ENCODE measurements around the gene BCAS4.

The BCAS4 gene

DNA sequence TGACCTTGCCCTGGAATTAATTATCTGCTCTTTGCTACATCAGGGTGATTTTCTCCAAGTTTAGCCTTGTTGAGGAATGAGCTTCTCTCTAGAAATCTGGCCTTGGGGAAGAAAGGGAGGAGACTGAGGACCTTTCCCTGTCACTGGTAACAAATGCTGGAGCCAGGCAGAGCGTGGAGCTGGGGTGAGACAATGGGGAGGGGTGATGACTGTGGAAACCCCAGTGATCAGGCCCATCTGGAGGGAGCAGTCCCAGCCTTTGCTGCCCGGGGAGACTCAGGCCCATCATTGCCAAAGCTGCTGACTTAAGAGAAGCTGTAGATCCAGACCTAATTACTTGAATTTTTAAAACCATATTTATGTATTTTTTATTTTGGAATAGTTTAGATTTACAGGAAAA is 31.3 kb downstream of the BCAS4 start:
- no peak overlapping the region for H3K27ac ChIP-seq
- TF ChIP-seq, protein P1, sequence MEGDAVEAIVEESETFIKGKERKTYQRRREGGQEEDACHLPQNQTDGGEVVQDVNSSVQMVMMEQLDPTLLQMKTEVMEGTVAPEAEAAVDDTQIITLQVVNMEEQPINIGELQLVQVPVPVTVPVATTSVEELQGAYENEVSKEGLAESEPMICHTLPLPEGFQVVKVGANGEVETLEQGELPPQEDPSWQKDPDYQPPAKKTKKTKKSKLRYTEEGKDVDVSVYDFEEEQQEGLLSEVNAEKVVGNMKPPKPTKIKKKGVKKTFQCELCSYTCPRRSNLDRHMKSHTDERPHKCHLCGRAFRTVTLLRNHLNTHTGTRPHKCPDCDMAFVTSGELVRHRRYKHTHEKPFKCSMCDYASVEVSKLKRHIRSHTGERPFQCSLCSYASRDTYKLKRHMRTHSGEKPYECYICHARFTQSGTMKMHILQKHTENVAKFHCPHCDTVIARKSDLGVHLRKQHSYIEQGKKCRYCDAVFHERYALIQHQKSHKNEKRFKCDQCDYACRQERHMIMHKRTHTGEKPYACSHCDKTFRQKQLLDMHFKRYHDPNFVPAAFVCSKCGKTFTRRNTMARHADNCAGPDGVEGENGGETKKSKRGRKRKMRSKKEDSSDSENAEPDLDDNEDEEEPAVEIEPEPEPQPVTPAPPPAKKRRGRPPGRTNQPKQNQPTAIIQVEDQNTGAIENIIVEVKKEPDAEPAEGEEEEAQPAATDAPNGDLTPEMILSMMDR (conservative IDR thresholded peaks at IDR 0.05) = no peak

DNA sequence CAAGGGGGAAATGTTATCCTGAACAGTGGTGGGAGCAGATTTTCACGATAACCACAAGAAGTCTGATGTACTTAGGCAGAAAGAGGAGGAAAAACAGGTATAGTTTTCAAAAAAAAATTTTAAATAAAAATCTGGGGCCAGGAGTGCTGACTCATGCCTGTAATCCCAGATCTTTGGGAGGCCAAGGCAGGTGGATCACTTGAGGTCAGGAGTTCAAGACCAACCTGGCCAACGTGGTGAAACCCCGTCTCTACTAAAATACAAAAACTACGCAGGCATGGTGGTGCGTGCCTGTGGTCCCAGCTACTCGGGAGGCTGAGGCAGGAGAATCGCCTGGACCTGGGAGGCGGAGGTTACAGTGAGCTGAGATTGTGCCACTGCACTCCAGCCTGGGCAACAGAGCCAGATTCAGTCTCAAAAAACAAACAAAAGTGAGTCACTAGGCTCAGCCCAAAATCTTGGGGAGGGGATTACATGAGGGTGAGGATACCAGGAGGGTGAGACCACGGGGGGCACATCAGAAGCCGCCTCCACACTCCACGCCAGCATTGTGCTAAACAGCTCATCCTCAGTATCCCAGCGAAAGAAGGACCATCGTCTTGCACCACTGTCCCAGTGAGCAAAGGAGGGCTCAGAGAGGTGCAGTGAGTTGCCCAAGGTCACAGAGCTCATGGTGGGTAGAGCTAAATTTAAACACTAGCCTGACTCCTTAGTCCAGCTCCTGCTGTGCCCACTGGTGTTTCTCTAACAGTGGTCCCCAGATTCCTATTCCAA is 33.7 kb downstream of the BCAS4 start:
- TF ChIP-seq, protein P1 (conservative IDR thresholded peaks at IDR 0.05) = no peak
- no peak overlapping the region for H3K27ac ChIP-seq

DNA sequence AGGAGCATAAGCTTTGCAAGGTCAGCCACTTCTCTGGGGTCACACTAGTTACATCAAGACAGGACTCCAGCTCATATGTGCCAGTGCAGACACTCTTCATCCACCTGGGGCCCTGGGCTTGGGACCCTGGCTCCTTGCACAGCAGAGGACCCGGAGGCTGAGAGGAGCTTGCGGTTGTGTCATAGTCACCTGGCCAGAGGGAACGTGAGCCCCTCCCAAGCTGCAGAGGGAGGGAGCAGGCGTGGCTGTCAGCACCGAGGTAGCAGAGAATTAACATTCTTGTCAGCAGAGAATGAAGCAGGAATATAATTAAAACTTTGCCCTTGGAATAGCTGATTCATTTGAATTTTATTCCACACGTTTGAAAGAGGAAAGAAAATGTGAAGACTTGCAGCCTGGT is 36.8 kb downstream of the BCAS4 start:
- TF ChIP-seq, protein P1 (conservative IDR thresholded peaks at IDR 0.05) = no peak
- H3K27ac ChIP-seq = no peak overlapping the region

DNA sequence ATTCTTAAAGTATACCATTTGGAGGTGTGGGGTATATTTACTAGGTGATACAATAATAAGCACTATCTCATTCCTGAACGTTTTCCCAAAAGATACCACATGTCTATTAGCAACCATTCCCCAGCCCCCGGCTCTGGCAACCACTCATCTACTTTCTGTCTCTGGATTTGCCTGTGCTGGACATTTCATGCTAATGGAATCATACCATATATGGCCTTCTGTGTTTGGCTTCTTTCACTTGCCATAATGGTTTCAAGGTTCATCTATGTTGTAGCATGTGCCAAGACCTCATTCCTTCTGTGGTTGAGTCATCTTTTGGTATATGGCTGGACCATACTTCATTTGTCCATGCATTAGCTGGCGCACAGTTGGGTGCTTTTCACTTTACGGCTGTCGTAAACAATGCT is 39.7 kb downstream of the BCAS4 start:
- TF ChIP-seq, protein P1 (conservative IDR thresholded peaks at IDR 0.05) = no peak
- H3K27ac ChIP-seq = no peak overlapping the region

DNA sequence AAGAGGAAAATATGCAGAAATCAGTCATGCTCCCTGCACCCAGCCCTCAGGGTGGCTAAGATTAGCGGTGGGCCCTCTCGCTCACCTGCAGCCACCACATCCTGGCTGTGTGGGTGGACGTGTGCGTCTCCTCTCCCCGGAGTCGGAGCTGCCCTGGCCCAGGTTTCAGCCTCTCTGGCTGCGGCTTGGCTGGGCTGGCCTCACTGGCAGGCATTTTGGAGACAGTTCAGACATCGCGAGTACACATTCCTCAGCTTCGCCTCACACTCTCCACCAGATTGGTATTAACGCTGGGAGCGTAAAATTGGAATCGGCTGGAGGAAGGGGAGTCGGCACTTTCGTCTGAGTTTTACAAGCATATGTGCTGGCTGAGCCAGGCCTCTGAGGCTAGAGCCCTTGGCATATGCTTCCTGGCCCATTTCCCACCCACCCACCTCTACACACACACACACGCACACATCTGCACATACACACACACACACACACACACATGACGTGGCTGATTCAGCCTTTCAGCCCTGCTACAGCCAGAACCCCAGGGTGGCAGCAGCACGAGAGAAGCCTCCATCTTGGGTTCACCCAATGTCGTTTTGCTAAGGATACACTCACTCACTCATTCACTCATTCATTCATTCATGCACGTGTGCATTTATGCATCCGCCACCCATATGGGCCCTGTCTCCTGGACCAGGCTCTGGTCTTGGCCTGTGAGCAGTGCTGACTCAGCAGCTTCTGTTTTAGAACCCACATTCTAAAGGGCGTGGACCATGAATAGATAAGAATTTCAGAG is 42.9 kb downstream of the BCAS4 start:
- TF ChIP-seq, protein P1 (conservative IDR thresholded peaks at IDR 0.05) = no peak
- H3K27ac ChIP-seq = peak overlapping the region; percentile 31

DNA sequence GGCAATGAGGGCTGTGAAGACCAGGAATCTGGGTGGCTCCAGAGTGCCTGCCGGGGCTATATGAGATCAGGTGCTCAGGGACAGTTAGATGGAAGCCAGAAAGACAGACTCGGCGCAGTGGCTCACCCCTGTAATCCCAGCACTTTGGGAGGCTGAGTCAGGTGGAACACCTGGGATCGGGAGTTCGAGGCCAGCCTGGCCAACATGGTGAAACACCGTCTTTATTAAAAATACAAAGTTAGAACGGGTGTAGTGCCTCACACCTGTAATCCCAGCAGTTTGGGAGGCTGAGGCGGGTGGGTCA is 43.4 kb downstream of the BCAS4 start:
- no peak overlapping the region; the same call in 1 of the 2 replicates for H3K27ac ChIP-seq
- TF ChIP-seq, protein P1 (conservative IDR thresholded peaks at IDR 0.05) = no peak

DNA sequence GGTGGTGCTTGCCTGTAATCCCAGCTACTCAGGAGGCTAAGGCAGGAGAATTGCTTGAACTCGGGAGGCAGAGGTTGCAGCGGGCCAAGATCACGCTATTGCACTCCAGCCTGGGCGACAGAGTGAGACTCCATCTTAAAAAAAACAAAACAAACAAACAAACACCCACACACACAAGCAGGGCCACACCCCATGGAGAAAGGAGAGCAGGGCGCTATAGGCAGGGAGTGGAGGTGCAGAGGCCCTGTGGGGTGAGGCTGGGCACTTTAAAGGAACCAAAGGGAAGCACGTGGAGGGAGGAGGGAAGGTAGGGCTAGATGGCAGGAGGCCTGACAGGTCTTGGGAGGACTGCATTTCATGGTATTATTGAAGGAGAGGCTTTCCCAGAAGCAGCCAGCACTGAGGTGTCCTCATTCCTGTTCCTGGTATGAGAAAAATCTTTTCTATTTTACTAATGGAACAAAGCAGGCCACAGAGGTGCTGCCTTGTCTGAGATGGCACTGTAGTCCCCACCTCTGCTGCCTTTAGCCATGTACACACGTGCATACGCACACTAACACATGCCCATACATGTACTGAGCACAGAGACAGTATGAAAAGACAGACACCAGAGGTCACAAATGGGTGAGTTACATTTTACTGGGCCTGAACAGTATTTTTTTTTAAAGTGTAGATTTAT is 44.0 kb downstream of the BCAS4 start:
- TF ChIP-seq, protein P1 (conservative IDR thresholded peaks at IDR 0.05) = no peak

More for the DNA sequence above, 44.0 kb downstream of the BCAS4 start:
- no peak overlapping the region for H3K27ac ChIP-seq
